IMR-90 (cell line): ENCODE data around the gene CDC34.

Experiments used
- CEBPB ChIP-seq: IDR thresholded peaks from 2 replicates; pipeline ENCODE4 v1.6.1; 2012; ENCODE audit warnings: low read depth, low read length, improper control_type of control experiment
- CHD1 ChIP-seq: IDR thresholded peaks from 2 replicates; pipeline ENCODE4 v1.6.1; 2012; ENCODE audit warnings: low read depth, low read length, improper control_type of control experiment
- CTCF ChIP-seq: conservative IDR thresholded peaks from 2 replicates; pipeline ENCODE4 v1.5.1; 2012; ENCODE audit warnings: mild to moderate bottlenecking, low read depth, low read length, improper control_type of control experiment
- MAFK ChIP-seq: IDR thresholded peaks from 2 replicates; pipeline ENCODE4 v1.6.1; 2012; ENCODE audit warnings: low read depth, low read length, improper control_type of control experiment
- MAZ ChIP-seq: IDR thresholded peaks from 2 replicates; pipeline ENCODE4 v1.6.1; 2012; ENCODE audit warnings: low read depth, mild to moderate bottlenecking, low read length, improper control_type of control experiment, moderate library complexity, borderline replicate concordance
- POLR2A ChIP-seq: IDR thresholded peaks from 2 replicates; pipeline ENCODE4 v1.6.1; 2012; ENCODE audit warnings: mild to moderate bottlenecking, low read depth, low read length
- RAD21 ChIP-seq: IDR thresholded peaks from 2 replicates; pipeline ENCODE4 v1.6.1; 2012; ENCODE audit warnings: low read length, improper control_type of control experiment
- RCOR1 ChIP-seq: IDR thresholded peaks from 2 replicates; pipeline ENCODE4 v1.6.1; 2012; ENCODE audit warnings: mild to moderate bottlenecking, low read length, improper control_type of control experiment; ENCODE audit not compliant: insufficient replicate concordance
- SMC3 ChIP-seq: fragments of 150-350 bp; IDR thresholded peaks from 2 replicates; pipeline ENCODE4 v1.6.1; 2016; ENCODE audit warnings: low read depth, mild to moderate bottlenecking, antibody characterized with exemption, low read length, moderate library complexity

GRCh38 chr19:536881-537404 is 5.4 kb downstream of the CDC34 start:
- TF ChIP-seq CTCF (no peak), RCOR1 (no peak), POLR2A (no peak), MAFK (no peak), RAD21 (no peak), MAZ (no peak), CEBPB (no peak), CHD1 (no peak), SMC3 (no peak)
